ENCODE data around the gene ZNF740.

DNA sequence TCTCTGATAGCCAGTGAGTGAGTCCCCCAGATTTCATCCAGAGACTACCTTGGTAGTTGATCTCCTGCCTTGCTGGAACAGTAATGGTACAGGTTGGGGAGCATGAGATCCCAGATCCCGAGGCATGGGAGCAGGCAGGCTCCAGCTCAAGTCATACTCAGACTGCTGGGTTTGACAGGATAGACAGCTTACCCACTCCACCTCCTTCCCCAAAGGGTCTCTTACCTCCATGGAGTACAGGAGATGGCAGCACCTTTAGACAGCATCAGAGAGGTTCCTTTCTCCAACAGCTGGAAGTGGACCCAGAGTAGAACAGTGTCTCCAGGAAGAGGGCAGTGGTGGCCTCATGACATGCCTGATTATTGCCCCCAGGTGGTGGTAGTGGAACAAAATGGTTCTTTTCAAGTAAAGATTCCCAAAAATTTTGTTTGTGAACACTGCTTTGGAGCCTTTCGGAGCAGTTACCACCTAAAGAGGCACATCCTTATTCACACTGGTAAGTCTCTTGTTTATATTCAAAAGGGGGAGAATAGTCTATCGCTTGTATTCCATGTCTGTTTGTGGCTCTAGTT lies 5.1 kb downstream of the ZNF740 start:
- TF ChIP-seq, protein P1, sequence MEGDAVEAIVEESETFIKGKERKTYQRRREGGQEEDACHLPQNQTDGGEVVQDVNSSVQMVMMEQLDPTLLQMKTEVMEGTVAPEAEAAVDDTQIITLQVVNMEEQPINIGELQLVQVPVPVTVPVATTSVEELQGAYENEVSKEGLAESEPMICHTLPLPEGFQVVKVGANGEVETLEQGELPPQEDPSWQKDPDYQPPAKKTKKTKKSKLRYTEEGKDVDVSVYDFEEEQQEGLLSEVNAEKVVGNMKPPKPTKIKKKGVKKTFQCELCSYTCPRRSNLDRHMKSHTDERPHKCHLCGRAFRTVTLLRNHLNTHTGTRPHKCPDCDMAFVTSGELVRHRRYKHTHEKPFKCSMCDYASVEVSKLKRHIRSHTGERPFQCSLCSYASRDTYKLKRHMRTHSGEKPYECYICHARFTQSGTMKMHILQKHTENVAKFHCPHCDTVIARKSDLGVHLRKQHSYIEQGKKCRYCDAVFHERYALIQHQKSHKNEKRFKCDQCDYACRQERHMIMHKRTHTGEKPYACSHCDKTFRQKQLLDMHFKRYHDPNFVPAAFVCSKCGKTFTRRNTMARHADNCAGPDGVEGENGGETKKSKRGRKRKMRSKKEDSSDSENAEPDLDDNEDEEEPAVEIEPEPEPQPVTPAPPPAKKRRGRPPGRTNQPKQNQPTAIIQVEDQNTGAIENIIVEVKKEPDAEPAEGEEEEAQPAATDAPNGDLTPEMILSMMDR (conservative IDR thresholded peaks at IDR 0.05; ENCODE audit: low read length) = peak; percentile 48
- TF ChIP-seq EZH2phosphoT487 (IDR thresholded peaks at IDR 0.05; ENCODE audit: borderline replicate concordance) = no peak
